Neural cell (in vitro differentiated cells): ENCODE data around the gene ENKD1. TPM values are rescaled to one million over a fixed set of nuclear protein-coding genes. Genes with fewer than 3 reads are reported as not detected.

Source experiments
- H2AFZ ChIP-seq: fragments of 200-600, 300-800 bp; sonication (generic), shearing (Covaris generic); 2 replicates; pipeline ENCODE4 v1.6.0; 2014; ENCODE audit warnings: low read depth, mild to moderate bottlenecking, antibody characterized with exemption, low read length, moderate library complexity
- H3F3A ChIP-seq: fragments of 200-600 bp; shearing (Covaris generic); 2 replicates; pipeline ENCODE4 v1.6.1; 2016; ENCODE audit warnings: mild to moderate bottlenecking, moderate library complexity, mixed read lengths, antibody characterized with exemption, low read length; ENCODE audit not compliant: insufficient read depth, poor library complexity, severe bottlenecking
- H3K27ac ChIP-seq: fragments of 200-600, 300-800 bp; sonication (generic), shearing (Covaris generic); 2 replicates; pipeline ENCODE4 v1.5.1; 2014; ENCODE audit warnings: mild to moderate bottlenecking, low read length, moderate library complexity
- H3K27me3 ChIP-seq: fragments of 300-800, 200-600 bp; sonication (generic), shearing (Covaris generic); 2 replicates; pipeline ENCODE4 v1.6.0; 2014; ENCODE audit warnings: mild to moderate bottlenecking, low read depth, low read length, moderate library complexity; ENCODE audit not compliant: insufficient read depth
- H3K36me3 ChIP-seq: fragments of 300-800, 200-600 bp; sonication (generic), shearing (Covaris generic); 2 replicates; pipeline ENCODE4 v1.5.1; 2014; ENCODE audit warnings: mild to moderate bottlenecking, antibody characterized with exemption, low read length, moderate library complexity; ENCODE audit not compliant: insufficient read depth
- H3K4me2 ChIP-seq: fragments of 300-800, 200-600 bp; sonication (generic), shearing (Covaris generic); 2 replicates; pipeline ENCODE4 v1.6.0; 2014; ENCODE audit warnings: mild to moderate bottlenecking, low read length
- H3K4me3 ChIP-seq: fragments of 300-800, 200-600 bp; sonication (generic), shearing (Covaris generic); 2 replicates; pipeline ENCODE4 v1.5.1; 2014; ENCODE audit warnings: mild to moderate bottlenecking, low read length, moderate library complexity
- H3K79me2 ChIP-seq: fragments of 200-600 bp; shearing (Covaris generic); replicated peaks from 2 replicates; pipeline ENCODE4 v1.6.0; 2014; ENCODE audit warnings: mild to moderate bottlenecking, low read length, moderate library complexity; ENCODE audit not compliant: insufficient read depth
- H3K9ac ChIP-seq: fragments of 300-800, 200-600 bp; sonication (generic), shearing (Covaris generic); 2 replicates; pipeline ENCODE4 v1.6.1; 2016; ENCODE audit warnings: mild to moderate bottlenecking, low read length, mixed read lengths
- H3K9me2 ChIP-seq: fragments of 200-600 bp; shearing (Covaris generic); 2 replicates; pipeline ENCODE4 v1.6.1; 2016; ENCODE audit warnings: mild to moderate bottlenecking, low read length, mixed read lengths; ENCODE audit not compliant: insufficient read depth
- H3K9me3 ChIP-seq: fragments of 200-600, 300-800 bp; sonication (generic), shearing (Covaris generic); 2 replicates; pipeline ENCODE4 v1.6.1; 2016; ENCODE audit warnings: mild to moderate bottlenecking, mixed run types, low read length, moderate library complexity, mixed read lengths
- H4K20me1 ChIP-seq: fragments of 200-600 bp; shearing (Covaris generic); 2 replicates; pipeline ENCODE4 v1.6.1; 2016; ENCODE audit warnings: mild to moderate bottlenecking, mixed run types; ENCODE audit not compliant: insufficient read depth
- CTCF ChIP-seq: fragments of 450-650 bp; IDR thresholded peaks from 2 replicates; pipeline ENCODE4 v1.5.1; 2014; ENCODE audit warnings: antibody characterized with exemption, mild to moderate bottlenecking, moderate library complexity; ENCODE audit not compliant: poor library complexity, severe bottlenecking
- EP300 ChIP-seq: fragments of 450-650 bp; conservative IDR thresholded peaks from 2 replicates; pipeline ENCODE4 v1.6.1; 2014; ENCODE audit warnings: antibody characterized with exemption, mild to moderate bottlenecking, moderate library complexity; ENCODE audit not compliant: poor library complexity, severe bottlenecking
- EZH2 ChIP-seq: fragments of 200-600, 300-800 bp; shearing (Covaris generic), sonication (generic); IDR thresholded peaks from 2 replicates; pipeline ENCODE4 v1.6.1; 2014; ENCODE audit warnings: antibody characterized with exemption, low read length, borderline replicate concordance, mild to moderate bottlenecking; ENCODE audit not compliant: insufficient read depth, poor library complexity, severe bottlenecking
- MXI1 ChIP-seq: fragments of 450-650 bp; conservative IDR thresholded peaks from 2 replicates; pipeline ENCODE4 v1.6.1; 2014; ENCODE audit warnings: antibody characterized with exemption, mild to moderate bottlenecking; ENCODE audit not compliant: poor library complexity, severe bottlenecking
- POLR2AphosphoS5 ChIP-seq: IDR thresholded peaks from 2 replicates; pipeline ENCODE4 v1.6.1; 2012
- RAD21 ChIP-seq: fragments of 450-650 bp; conservative IDR thresholded peaks from 2 replicates; pipeline ENCODE4 v1.6.1; 2014; ENCODE audit warnings: antibody characterized with exemption, mild to moderate bottlenecking, moderate library complexity
- SMC3 ChIP-seq: fragments of 450-650 bp; conservative IDR thresholded peaks from 2 replicates; pipeline ENCODE4 v1.6.1; 2014; ENCODE audit warnings: antibody characterized with exemption, mild to moderate bottlenecking, moderate library complexity; ENCODE audit not compliant: poor library complexity
- TAF1 ChIP-seq: IDR thresholded peaks from 2 replicates; pipeline ENCODE4 v1.6.1; 2012; ENCODE audit warnings: low read depth
- polyA minus RNA-seq: library from RNA; depleted of rRNA, polyadenylated mRNA; stranded (reverse); fragments of >200 nt; gene quantifications from 2 replicates; pipeline ENCODE4 v1.2.3, GENCODE V29; 2014
- polyA plus RNA-seq: library from polyadenylated mRNA; depleted of rRNA; stranded (reverse); fragments of >200 nt; gene quantifications from 2 replicates; pipeline ENCODE4 v1.2.3, GENCODE V29; 2014
- TF ChIP-seq, protein P1 (sequence below): IDR thresholded peaks from 2 replicates; pipeline ENCODE4 v1.6.1; 2012; ENCODE audit warnings: borderline replicate concordance

ENKD1 gene
- polyA plus RNA-seq (29.9 and 36.6 TPM in 2 replicates), polyA minus RNA-seq (10.2 and 10.5 TPM in 2 replicates)

DNA sequence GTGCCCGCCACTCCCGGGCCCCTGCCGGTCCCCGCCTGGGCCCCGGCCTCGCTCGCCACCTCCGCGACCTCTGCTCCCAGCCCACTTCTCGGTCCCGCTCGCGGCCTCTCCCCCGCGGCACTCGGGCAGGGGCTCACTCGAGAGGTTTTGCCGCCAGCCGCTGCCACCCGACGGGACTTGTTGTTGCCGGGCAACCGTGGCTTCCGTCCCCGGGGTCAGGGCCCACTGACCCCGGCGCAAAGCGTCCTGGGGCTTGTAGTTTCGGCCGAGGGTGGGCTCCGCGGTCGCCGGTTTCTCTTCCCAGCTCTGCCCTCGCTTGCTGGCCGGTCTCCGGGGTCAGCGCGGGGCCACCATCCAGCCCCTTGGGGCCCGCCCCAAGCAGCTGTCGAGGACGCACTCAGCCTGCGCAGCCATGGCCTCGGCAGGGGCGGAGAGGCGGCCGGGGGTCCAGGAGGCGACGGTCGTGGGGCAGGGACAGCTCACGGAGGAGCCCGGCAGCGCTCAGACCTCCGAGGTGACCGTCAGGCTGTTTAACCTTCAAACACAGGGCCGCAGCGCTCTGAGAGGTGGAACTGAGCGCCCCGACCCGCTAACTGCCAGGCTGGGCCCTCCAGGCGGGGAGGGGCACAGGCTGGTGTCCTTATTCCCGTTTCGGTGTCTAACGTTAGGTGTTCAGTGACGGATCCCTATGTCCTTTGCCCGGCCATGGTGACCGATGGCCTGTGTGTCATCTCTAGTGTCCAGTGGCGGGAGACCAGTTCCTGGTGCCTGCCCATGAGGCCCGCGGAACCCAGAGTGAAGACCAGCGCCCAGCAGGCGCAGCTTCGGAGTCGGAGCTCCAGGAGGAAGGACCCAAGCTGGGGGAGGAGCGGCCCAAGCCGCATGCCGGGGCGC lies at the start of gene ENKD1, which contains the start of gene C16orf86:
ENKD1 (minus strand) TSS at position 192 of the 894 bp plus-strand sequence. CDS start 308 bp downstream, outside the sequence.
C16orf86 (plus strand) TSS at position 256 of the 894 bp plus-strand sequence; CDS start at position 413, 157 bp downstream.
- no peak within 1 kb of the TSS for H2AFZ ChIP-seq
- H4K20me1 ChIP-seq: no peaks in the 10 kb centered on the region
- no peaks in the 10 kb centered on the region for H3K36me3 ChIP-seq
- no peaks in the 10 kb centered on the region for H3K27me3 ChIP-seq
- peak within 1 kb of the TSS; percentile 57 for H3K9ac ChIP-seq
- TF ChIP-seq MXI1 (peak; percentile 51), TAF1 (no peak), POLR2AphosphoS5 (peak; percentile 47)
- no peaks in the 10 kb centered on the region for H3F3A ChIP-seq
- peak within 1 kb of the TSS; percentile 70 for H3K4me3 ChIP-seq
- H3K27ac ChIP-seq: no peak within 1 kb of the TSS
- no peaks in the 10 kb centered on the region for H3K9me3 ChIP-seq
- H3K79me2 ChIP-seq: peaks cover 3% of the 10 kb centered on the region
- H3K9me2 ChIP-seq: no peaks in the 10 kb centered on the region
- H3K4me2 ChIP-seq: no peak within 1 kb of the TSS

GRCh38 chr16:67716097-67716496 lies 49.5 kb upstream of the ENKD1 start:
- Histone ChIP-seq H3K36me3 (no peaks in the 10 kb centered on the region), H3K79me2 (peaks cover 67% of the 10 kb centered on the region), H4K20me1 (peaks cover 5% of the 10 kb centered on the region), H3K9me3 (no peaks in the 10 kb centered on the region), H3K9me2 (no peaks in the 10 kb centered on the region), H3F3A (no peaks in the 10 kb centered on the region), H3K27ac (no peak overlapping the region), H2AFZ (no peak overlapping the region), H3K4me3 (peak overlapping the region; percentile 80), H3K9ac (no peak overlapping the region), H3K4me2 (no peak overlapping the region), H3K27me3 (no peaks in the 10 kb centered on the region)
- TF ChIP-seq SMC3 (no peak), CTCF (no peak), EZH2 (no peak), POLR2AphosphoS5 (no peak), RAD21 (no peak), TAF1 (no peak), MXI1 (no peak), EP300 (no peak)
- TF ChIP-seq, protein P1, sequence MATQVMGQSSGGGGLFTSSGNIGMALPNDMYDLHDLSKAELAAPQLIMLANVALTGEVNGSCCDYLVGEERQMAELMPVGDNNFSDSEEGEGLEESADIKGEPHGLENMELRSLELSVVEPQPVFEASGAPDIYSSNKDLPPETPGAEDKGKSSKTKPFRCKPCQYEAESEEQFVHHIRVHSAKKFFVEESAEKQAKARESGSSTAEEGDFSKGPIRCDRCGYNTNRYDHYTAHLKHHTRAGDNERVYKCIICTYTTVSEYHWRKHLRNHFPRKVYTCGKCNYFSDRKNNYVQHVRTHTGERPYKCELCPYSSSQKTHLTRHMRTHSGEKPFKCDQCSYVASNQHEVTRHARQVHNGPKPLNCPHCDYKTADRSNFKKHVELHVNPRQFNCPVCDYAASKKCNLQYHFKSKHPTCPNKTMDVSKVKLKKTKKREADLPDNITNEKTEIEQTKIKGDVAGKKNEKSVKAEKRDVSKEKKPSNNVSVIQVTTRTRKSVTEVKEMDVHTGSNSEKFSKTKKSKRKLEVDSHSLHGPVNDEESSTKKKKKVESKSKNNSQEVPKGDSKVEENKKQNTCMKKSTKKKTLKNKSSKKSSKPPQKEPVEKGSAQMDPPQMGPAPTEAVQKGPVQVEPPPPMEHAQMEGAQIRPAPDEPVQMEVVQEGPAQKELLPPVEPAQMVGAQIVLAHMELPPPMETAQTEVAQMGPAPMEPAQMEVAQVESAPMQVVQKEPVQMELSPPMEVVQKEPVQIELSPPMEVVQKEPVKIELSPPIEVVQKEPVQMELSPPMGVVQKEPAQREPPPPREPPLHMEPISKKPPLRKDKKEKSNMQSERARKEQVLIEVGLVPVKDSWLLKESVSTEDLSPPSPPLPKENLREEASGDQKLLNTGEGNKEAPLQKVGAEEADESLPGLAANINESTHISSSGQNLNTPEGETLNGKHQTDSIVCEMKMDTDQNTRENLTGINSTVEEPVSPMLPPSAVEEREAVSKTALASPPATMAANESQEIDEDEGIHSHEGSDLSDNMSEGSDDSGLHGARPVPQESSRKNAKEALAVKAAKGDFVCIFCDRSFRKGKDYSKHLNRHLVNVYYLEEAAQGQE: no peak
